Ishikawa (cell line): ENCODE measurements around the gene CDK5.

Source experiments
- EP300 ChIP-seq: IDR thresholded peaks from 2 replicates; pipeline ENCODE4 v1.6.1; 2012; ENCODE audit warnings: borderline replicate concordance
- RAD21 ChIP-seq: IDR thresholded peaks from 2 replicates; pipeline ENCODE4 v1.6.1; 2012; ENCODE audit warnings: low read depth
- REST ChIP-seq: IDR thresholded peaks from 2 replicates; pipeline ENCODE4 v1.6.1; 2012; ENCODE audit warnings: low read depth, mild to moderate bottlenecking
- YY1 ChIP-seq: IDR thresholded peaks from 2 replicates; pipeline ENCODE4 v1.6.1; 2012; ENCODE audit warnings: low read depth

- TF ChIP-seq YY1 (no peak), REST (no peak), EP300 (no peak), RAD21 (no peak)
Observed at GRCh38 chr7:151010037-151010306, 47.7 kb downstream of the CDK5 start.
